Activated effector memory CD4-positive, alpha-beta T cell treated with Interleukin-2 at 50 U/mL for 16 hours (primary cell): Measurements from ENCODE around the gene PRKCA.
A peak's percentile ranks its signal among the peaks of the same experiment; 100 is the strongest.

ENCODE experiments used
- DNase-seq: peaks from one replicate; pipeline ENCODE4 v3.0.0-alpha.2; 2020

Gene PRKCA

GRCh38 chr17:66670206-66670605 is 367.8 kb downstream of the PRKCA start:
- no peak for DNase-seq

- no peak for DNase-seq
Measured at GRCh38 chr17:66671156-66671555, 368.7 kb downstream of the PRKCA start.

DNA sequence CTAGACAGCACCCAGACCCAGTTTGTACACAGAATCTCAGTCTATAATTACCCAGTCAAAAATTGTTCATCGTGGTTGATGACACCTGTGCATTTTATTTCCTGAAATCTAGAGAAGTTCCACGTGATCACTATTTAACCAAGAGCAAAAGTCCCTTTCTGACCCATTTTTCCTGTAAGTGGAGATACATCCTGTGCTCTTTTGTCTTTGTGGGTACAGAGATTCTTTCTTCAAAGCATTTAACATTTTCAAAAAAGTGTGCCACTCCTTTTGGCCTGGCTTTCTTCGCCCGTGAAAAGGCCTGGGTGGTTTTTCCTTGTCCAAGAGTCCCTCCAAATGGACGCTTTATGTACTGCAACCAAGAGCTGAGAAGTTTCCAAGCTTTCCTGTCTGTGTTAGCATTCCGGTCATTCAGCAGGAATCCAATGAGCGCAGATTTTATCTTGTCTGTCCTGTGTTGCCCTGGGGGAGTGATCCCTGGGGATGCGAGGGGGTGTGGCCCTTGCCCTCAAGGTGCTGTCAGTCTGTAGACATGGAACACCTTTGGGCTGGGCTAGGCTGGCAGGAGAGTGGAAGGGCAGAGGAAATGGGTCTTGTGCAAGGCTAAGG is 371.4 kb downstream of the PRKCA start:
- DNase-seq: peak; percentile 39

- DNase-seq: no peak
Measured at GRCh38 chr17:66675273-66675990, 373.0 kb downstream of the PRKCA start.

GRCh38 chr17:66675991-66676371 is 373.6 kb downstream of the PRKCA start:
- no peak for DNase-seq

- DNase-seq: no peak
Measured at GRCh38 chr17:66676421-66676820, 374.0 kb downstream of the PRKCA start.

DNA sequence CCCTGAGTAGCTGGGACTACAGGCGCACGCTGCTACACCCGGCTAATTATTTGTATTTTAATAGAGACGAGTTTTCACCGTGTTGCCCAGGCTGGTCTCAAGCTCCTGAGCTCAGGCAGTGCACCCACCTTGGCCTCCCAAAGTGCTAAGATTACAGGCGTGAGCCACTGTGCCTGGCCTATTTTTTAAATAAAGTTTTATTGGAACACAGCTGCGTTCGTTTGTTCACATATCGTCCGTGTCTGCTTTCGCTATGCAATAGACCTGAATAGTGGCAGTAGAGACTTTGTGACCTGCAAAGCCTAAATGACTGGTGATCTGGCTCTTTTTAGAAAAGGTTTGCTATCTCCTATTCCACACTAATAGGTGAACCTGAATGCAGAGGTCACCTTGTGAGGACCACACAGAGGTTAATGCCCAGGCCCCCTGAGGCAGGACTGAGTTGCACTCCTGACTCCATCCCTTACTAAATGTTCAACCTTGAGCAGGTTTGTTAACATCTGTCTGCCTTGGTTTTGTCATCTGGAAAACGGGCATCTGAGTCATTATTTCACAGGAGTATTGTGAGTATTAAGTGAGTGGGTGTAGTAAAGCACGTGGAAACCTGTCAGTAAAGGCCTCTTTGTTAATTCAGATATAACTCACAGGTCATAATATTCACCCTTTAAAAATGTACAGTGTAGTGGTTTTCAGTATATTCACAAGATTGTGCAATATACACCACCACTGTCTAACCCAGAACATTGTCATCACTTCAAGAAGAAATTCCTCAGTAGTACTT is 375.0 kb downstream of the PRKCA start:
- no peak for DNase-seq

GRCh38 chr17:66678061-66678460 is 375.6 kb downstream of the PRKCA start:
- no peak for DNase-seq

DNA sequence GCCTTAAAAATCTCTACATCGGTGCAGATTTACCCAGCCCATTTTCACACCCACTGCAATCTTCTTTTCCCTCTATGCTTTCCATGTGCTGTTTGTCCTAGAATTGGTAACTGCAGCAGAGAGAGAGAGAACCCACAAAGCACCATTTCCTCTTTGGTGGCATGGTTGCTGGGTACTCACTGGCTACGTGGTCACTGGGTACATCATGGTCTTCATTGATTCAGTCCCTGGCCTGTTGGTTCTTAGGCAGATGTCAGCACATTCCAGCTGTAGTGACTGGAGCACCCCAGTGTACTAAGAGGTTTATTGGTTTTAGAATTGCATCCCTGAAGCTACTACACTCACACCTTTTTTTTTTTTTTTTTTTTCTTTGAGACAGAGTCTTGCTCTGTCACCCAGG is 376.4 kb downstream of the PRKCA start:
- DNase-seq: no peak

GRCh38 chr17:66679631-66680517 is 377.5 kb downstream of the PRKCA start:
- no peak for DNase-seq

GRCh38 chr17:66682283-66682682 is 379.9 kb downstream of the PRKCA start:
- DNase-seq: no peak

GRCh38 chr17:66684261-66684660 is 381.8 kb downstream of the PRKCA start:
- DNase-seq: no peak

- DNase-seq: no peak
Measured at GRCh38 chr17:66684731-66685130, 382.3 kb downstream of the PRKCA start.

DNA sequence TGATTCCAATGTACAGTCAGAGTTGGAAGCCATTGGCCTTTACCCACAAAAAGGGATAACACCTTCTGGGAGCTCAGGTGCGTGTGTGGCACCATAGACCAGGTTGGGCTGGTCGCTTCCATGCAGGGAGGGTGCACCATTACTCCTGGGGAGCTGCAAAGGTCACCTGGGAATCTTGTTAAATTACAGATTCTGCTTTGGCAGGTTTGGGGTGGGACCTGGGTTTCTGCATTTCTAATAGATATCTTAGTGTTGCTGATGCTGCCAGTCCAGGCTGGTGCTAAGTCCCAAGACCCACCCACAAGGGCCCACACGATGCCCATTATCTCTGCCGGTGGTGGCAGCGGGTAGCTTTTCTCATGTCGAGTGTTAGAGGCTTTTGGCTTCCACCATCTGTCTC is 384.2 kb downstream of the PRKCA start:
- no peak for DNase-seq

DNA sequence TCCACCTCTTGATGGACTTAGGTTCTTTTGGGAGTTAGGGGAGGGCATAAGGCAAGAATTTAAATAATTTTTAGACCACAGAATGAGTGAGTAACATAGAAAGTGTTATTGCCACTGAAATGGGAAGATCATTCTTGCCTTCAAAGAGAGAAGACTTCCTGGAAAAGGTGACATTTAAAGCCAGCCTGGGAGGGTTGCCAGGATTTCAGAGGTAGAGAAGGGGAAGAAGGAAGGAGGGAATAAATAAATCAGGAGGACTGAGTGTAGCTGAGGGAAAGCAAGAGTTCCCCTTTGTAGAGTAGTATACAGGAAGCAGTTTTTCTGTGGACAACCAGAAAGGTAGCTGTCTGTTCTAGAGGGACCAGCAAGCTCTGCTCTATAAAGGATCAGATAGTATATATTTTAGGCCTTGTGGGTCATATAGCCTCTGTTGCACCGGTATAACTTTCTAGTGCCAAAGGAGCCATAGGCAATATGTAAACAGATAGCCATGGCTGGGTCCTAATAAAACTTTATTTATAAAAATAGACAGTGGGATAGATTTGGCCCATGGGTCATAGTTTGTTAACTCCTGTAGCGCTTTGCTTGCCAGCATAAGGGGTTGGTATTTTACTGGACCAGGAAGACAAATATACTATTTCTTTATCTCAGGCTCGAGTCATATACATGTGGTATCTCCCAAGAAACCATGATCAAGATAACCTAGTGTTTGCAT is 385.3 kb downstream of the PRKCA start:
- no peak for DNase-seq

GRCh38 chr17:66689221-66689620 is 386.8 kb downstream of the PRKCA start:
- no peak for DNase-seq

- DNase-seq: no peak
Measured at GRCh38 chr17:66690166-66690565, 387.8 kb downstream of the PRKCA start.

DNA sequence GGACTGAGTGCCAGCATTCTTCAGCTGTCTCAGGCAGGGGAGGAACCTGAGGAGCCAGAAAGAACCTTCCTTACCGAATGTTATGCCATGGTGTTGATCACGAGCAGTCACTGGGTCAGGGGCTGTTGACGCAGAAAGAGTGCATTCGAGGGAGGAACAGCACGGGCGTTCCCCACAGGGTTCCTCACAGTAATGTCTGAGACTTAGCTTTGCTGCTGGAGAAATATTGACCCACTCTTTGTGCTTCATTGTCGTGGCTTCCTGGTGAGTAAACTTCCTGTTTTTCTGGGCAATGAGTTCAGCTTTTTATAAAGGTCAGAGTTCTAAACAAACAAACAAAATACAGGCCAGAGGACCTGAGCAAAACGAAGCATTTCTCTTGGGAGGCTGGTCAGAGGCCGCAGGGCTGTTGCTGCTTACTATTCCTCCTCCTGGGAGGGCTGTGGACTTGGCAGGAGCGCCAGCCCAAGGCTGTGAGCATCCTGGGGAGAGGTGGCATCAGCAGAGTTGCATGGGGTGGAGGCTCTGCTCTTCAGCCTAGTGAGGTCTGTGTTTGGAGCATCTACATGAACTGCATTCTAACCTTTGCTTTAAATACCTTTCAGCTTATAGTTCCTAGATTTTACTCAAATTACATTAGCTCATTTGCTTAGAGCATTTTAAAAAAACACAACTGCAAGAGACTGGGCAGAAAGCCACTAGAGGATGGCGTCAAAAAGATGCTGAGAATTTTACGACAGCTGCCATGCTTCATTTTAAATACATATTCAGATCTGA is 389.4 kb downstream of the PRKCA start:
- no peak for DNase-seq

DNA sequence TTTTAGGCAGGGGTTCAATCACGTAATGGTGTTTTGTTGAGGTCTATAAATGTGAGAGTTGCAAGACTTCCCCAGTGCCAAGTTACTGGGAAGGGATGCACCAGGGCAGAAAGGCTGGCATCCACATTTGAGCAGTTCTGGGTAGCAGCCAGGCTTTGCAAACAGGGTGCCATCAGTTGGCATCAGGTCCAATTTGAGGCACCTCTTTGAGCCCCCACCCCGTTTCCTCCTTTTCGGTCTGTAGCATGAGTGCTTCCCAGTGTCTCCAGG is 389.9 kb downstream of the PRKCA start:
- no peak for DNase-seq

- DNase-seq: no peak
Measured at GRCh38 chr17:66695098-66695497, 392.7 kb downstream of the PRKCA start.

DNA sequence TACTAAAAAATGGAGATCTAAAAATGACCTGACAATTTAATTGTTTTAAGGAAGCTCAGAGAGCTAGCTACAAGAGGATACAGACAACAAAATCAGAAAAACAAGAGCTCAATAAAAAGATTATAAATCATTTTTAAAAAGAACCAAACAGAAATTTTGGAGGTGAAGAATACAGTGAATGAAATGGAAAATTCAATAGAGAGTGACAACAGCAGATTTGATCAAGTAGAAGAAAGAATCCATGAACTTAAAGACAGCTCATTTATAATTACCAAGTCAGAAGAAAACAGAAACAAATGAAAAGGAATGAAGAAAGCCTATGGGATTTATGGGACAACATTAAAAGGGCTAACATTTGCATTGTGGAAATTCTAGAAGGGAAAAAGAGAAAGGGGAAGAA is 395.9 kb downstream of the PRKCA start:
- no peak for DNase-seq

DNA sequence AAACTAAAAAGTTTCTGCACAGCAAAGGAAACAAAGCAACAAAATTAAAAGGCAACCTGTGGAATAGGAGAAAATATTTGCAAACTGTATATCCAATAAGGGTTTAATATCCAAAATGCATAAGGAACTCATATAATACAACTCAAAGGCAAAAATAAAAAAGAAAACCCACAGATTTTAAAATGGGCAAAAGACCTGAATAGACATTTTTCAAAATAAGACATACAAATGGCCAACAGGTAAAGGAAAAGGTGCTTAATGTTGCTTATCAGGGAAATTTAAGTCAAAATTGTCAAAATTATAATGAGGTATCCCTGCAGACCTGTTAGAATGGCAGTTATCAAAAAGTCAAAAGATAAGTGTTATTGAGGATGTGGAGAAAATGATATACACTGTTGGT is 399.0 kb downstream of the PRKCA start:
- DNase-seq: no peak
